H1 (cell line): ENCODE data around the gene SMLR1. TPM values are rescaled to one million over a fixed set of nuclear protein-coding genes. Genes with fewer than 3 reads are reported as not detected.

Source experiments
- CTCF ChIA-PET: fragments of 300-600 bp; sonication (Branson Sonifier 250); formaldehyde crosslinking; loops from one replicate; lab custom pipeline; 2021; ENCODE audit not compliant: partially characterized antibody; lab: Charles Lee
- POLR2A ChIA-PET: fragments of 300-600 bp; sonication (Branson Sonifier 250); formaldehyde crosslinking; loops from one replicate; lab custom pipeline; 2021; ENCODE audit warnings: inconsistent platforms; ENCODE audit not compliant: partially characterized antibody; lab: Charles Lee
- DNase-seq, 2 experiments: peaks; one replicate each; pipeline versions ENCODE4 v3.0.0 to v3.0.0-alpha.2; 2010 to 2022; ENCODE audit warnings: low spot score in 2 of 2, low read depth in 1 of 2, mixed read lengths in 1 of 2
- FAIRE-seq: peaks from 2 replicates; lab custom pipeline; 2011; peaks lifted over from hg19 to GRCh38; lab: Jason Lieb, UNC
- H2AFZ ChIP-seq: 2 replicates; pipeline ENCODE4 v1.8.1; 2012; ENCODE audit warnings: low read length, inconsistent platforms
- H2AK5ac ChIP-seq: 2 replicates; pipeline ENCODE4 v1.6.1; 2013; ENCODE audit warnings: low read depth, low read length
- H2BK120ac ChIP-seq: replicated peaks from 2 replicates; pipeline ENCODE3; 2013; ENCODE audit warnings: low read depth, low read length, inconsistent platforms
- H2BK12ac ChIP-seq: 2 replicates; pipeline ENCODE4 v1.6.1; 2013; ENCODE audit warnings: low read depth, low read length
- H2BK15ac ChIP-seq: 2 replicates; pipeline ENCODE4 v1.6.1; 2013; ENCODE audit warnings: low read length
- H2BK20ac ChIP-seq: 2 replicates; pipeline ENCODE4 v1.6.1; 2013; ENCODE audit warnings: low read length
- H2BK5ac ChIP-seq: 2 replicates; pipeline ENCODE4 v1.6.1; 2013; ENCODE audit warnings: low read depth, low read length
- H3K14ac ChIP-seq: 2 replicates; pipeline ENCODE4 v1.6.1; 2013; ENCODE audit warnings: inconsistent platforms; ENCODE audit not compliant: insufficient read length
- H3K18ac ChIP-seq: 2 replicates; pipeline ENCODE4 v1.6.1; 2013; ENCODE audit warnings: low read length; ENCODE audit errors: extremely low read depth
- H3K23ac ChIP-seq: 2 replicates; pipeline ENCODE4 v1.6.1; 2013; ENCODE audit warnings: inconsistent platforms; ENCODE audit not compliant: insufficient read length
- H3K23me2 ChIP-seq: 2 replicates; pipeline ENCODE4 v1.6.1; 2013; ENCODE audit warnings: low read depth, low read length
- H3K27ac ChIP-seq: 2 replicates; pipeline ENCODE4 v1.6.1; 2011; ENCODE audit warnings: low read depth, low read length, inconsistent platforms
- H3K27me3 ChIP-seq, 4 experiments: replicated peaks in 1 of 4; 1 replicate in 1 of 4; 2 replicates in 3 of 4; pipeline versions ENCODE4 v1.6.1 to v1.8.1; 2011 to 2013; ENCODE audit warnings: low read length in 3 of 4, mild to moderate bottlenecking in 3 of 4, inconsistent platforms in 2 of 4, mixed read lengths in 2 of 4, moderate library complexity in 1 of 4; ENCODE audit not compliant: control insufficient read depth in 3 of 4, insufficient read depth in 3 of 4; ENCODE audit errors: extremely low read depth in 1 of 4
- H3K36me3 ChIP-seq, 4 experiments: 2 replicates each; pipeline versions ENCODE4 v1.6.1 to v1.8.1; 2011 to 2013; ENCODE audit warnings: mild to moderate bottlenecking in 4 of 4, low read length in 3 of 4, moderate library complexity in 2 of 4, control low read depth in 1 of 4, inconsistent platforms in 1 of 4; ENCODE audit not compliant: insufficient read depth in 4 of 4, control insufficient read depth in 2 of 4
- H3K4ac ChIP-seq: replicated peaks from 2 replicates; pipeline ENCODE3; 2013; ENCODE audit warnings: low read length, low read depth, mixed read lengths, inconsistent platforms; ENCODE audit not compliant: insufficient read length
- H3K4me1 ChIP-seq, 4 experiments: replicated peaks in 1 of 4; 1 replicate in 1 of 4; 2 replicates in 3 of 4; pipeline versions ENCODE4 v1.6.1 to v1.8.1; 2011 to 2013; ENCODE audit warnings: low read length in 3 of 4, inconsistent platforms in 2 of 4, mixed read lengths in 1 of 4; ENCODE audit not compliant: insufficient read depth in 4 of 4, control insufficient read depth in 3 of 4
- H3K4me2 ChIP-seq, 2 experiments: 2 replicates each; pipeline versions ENCODE4 v1.6.1 to v1.8.1; 2011 to 2013; ENCODE audit warnings: low read depth in 2 of 2, low read length in 2 of 2, control low read depth in 1 of 2, inconsistent platforms in 1 of 2, mild to moderate bottlenecking in 1 of 2; ENCODE audit not compliant: insufficient read depth in 1 of 2
- H3K4me3 ChIP-seq, 4 experiments: fragments of 200-600, 300-600 bp in 1 of 4; sonication (generic), shearing (Covaris generic), sonication (Bioruptor Twin) in 1 of 4; 2 replicates each; pipeline versions ENCODE4 v1.5.1 to v1.8.1; 2011 to 2016; ENCODE audit warnings: low read length in 4 of 4, low read depth in 3 of 4, control low read depth in 2 of 4, inconsistent platforms in 2 of 4, mild to moderate bottlenecking in 2 of 4, mixed read lengths in 1 of 4, moderate library complexity in 1 of 4; ENCODE audit not compliant: insufficient read depth in 2 of 4; ENCODE audit errors: extremely low read depth in 1 of 4
- H3K56ac ChIP-seq: replicated peaks from 2 replicates; pipeline ENCODE3; 2013; ENCODE audit warnings: low read depth, mild to moderate bottlenecking, mixed read lengths, low read length, inconsistent platforms; ENCODE audit not compliant: insufficient read length
- H3K79me1 ChIP-seq: 2 replicates; pipeline ENCODE4 v1.6.1; 2013; ENCODE audit warnings: low read depth, low read length, control low read depth
- H3K79me2 ChIP-seq, 2 experiments: 2 replicates each; pipeline versions ENCODE4 v1.6.1 to v1.8.1; 2012 to 2013; ENCODE audit warnings: low read length in 2 of 2, mild to moderate bottlenecking in 2 of 2, inconsistent platforms in 1 of 2; ENCODE audit not compliant: insufficient read depth in 2 of 2, control insufficient read depth in 1 of 2
- H3K9ac ChIP-seq, 4 experiments: replicated peaks in 1 of 4; 1 replicate in 1 of 4; 2 replicates in 3 of 4; pipeline versions ENCODE4 v1.6.1 to v1.8.1; 2011 to 2013; ENCODE audit warnings: low read depth in 3 of 4, low read length in 3 of 4, control low read depth in 2 of 4, mild to moderate bottlenecking in 2 of 4, moderate library complexity in 2 of 4, inconsistent platforms in 1 of 4; ENCODE audit errors: extremely low read depth in 1 of 4
- H3K9me3 ChIP-seq, 2 experiments: 2 replicates each; pipeline versions ENCODE4 v1.6.1 to v1.8.1; 2012 to 2013; ENCODE audit warnings: mild to moderate bottlenecking in 2 of 2, moderate library complexity in 2 of 2, control low read depth in 1 of 2, inconsistent platforms in 1 of 2, low read depth in 1 of 2, low read length in 1 of 2, mixed read lengths in 1 of 2; ENCODE audit not compliant: insufficient read depth in 2 of 2
- H4K20me1 ChIP-seq, 2 experiments: replicated peaks in 1 of 2; 2 replicates each; pipeline versions ENCODE3 to v1.8.1; 2011 to 2013; ENCODE audit warnings: inconsistent platforms in 2 of 2, low read length in 2 of 2, mild to moderate bottlenecking in 1 of 2; ENCODE audit not compliant: insufficient read depth in 2 of 2, control insufficient read depth in 1 of 2
- H4K5ac ChIP-seq: 2 replicates; pipeline ENCODE4 v1.6.1; 2013; ENCODE audit warnings: low read length, low read depth, mixed read lengths, inconsistent platforms; ENCODE audit not compliant: insufficient read length
- H4K8ac ChIP-seq: 2 replicates; pipeline ENCODE4 v1.8.0; 2013; ENCODE audit warnings: mild to moderate bottlenecking, moderate library complexity, low read length, inconsistent platforms; ENCODE audit not compliant: insufficient read depth; ENCODE audit errors: extremely low read depth
- H4K91ac ChIP-seq: replicated peaks from 2 replicates; pipeline ENCODE3; 2013; ENCODE audit warnings: low read length, mixed read lengths, inconsistent platforms; ENCODE audit not compliant: insufficient read length
- CTCF ChIP-seq, 3 experiments: IDR thresholded peaks; 1 replicate in 2 of 3; 2 replicates in 1 of 3; pipeline versions ENCODE4 v1.5.1 to v1.6.1; 2011; ENCODE audit warnings: low read length in 3 of 3, mild to moderate bottlenecking in 3 of 3, inconsistent platforms in 2 of 3, low read depth in 1 of 3, moderate library complexity in 1 of 3; ENCODE audit not compliant: insufficient read depth in 1 of 3; ENCODE audit errors: control extremely low read depth in 1 of 3
- JUND ChIP-seq: IDR thresholded peaks from 2 replicates; pipeline ENCODE4 v1.6.1; 2011; ENCODE audit warnings: mild to moderate bottlenecking, improper control_type of control experiment, low read length
- RAD21 ChIP-seq, 2 experiments: IDR thresholded peaks in 1 of 2; conservative IDR thresholded peaks in 1 of 2; 2 replicates each; pipeline ENCODE4 v1.6.1; 2011; ENCODE audit warnings: low read depth in 2 of 2, low read length in 2 of 2, improper control_type of control experiment in 1 of 2, inconsistent platforms in 1 of 2, mild to moderate bottlenecking in 1 of 2, moderate library complexity in 1 of 2
- SAP30 ChIP-seq: fragments of 300-600 bp; sonication (generic); IDR thresholded peaks from 2 replicates; pipeline ENCODE4 v1.7.1; 2012; ENCODE audit warnings: low read length, moderate library complexity, mild to moderate bottlenecking, inconsistent platforms; ENCODE audit not compliant: insufficient read depth, insufficient replicate concordance
- TBP ChIP-seq: IDR thresholded peaks from 2 replicates; pipeline ENCODE4 v1.6.1; 2011; ENCODE audit warnings: low read depth, low read length, improper control_type of control experiment
- WGBS, 2 experiments: shearing (Covaris generic) in 1 of 2; methylation state at CpG; one replicate each; pipeline versions ENCODE4 v1.1.6 to v1.1.7; 2013 to 2015; ENCODE audit warnings: low lambda C conversion rate in 2 of 2, mixed read lengths in 2 of 2, inconsistent platforms in 1 of 2, low coverage in 1 of 2, missing lambda C conversion rate in 1 of 2; ENCODE audit not compliant: insufficient replicate concordance in 2 of 2, insufficient coverage in 1 of 2, insufficient read length in 1 of 2; ENCODE audit errors: extremely low coverage in 1 of 2, missing lambda C conversion rate in 1 of 2; 5-methylcytosine and 5-hydroxymethylcytosine counted together
- polyA plus RNA-seq, 7 experiments: library from polyadenylated mRNA; depleted of rRNA in 3 of 7; stranded (reverse) in 5 of 7; unstranded in 2 of 7; fragments of >200 nt in 5 of 7; fragments of 200-250 nt in 2 of 7; gene quantifications; 1 replicate in 5 of 7; 2 replicates in 1 of 7; 4 replicates in 1 of 7; pipeline versions ENCODE4 v1.2.1 to v1.2.3, GENCODE V29; 2011 to 2013; ENCODE audit warnings: missing spikeins in 2 of 7, mixed read lengths in 2 of 7
- total RNA-seq: library from RNA; stranded (reverse); fragmentation: NEBNext Ultra II Directional; extraction: Animal tissue kit (Norgen Biotek cat#: 25700); gene quantifications from 2 replicates; pipeline ENCODE4 v1.2.1, GENCODE V29; 2021

The SMLR1 gene
- total and polyA plus RNA-seq, 2 of the 8 experiments (the other 6 are each of a cell fraction or from before 2014, with no cell fraction given): not detected

- CTCF ChIA-PET: interaction anchor here (0.6 to 3.5 kb wide), 23 partner anchors 8 to 1147 kb away, joined by 3 to 25 read pairs (median 4); no protein-coding TSS in a partner anchor
- Histone ChIP-seq H3K36me3 (no peaks in the 10 kb centered on the region), H3K4me2 (no peak overlapping the region), H2BK120ac (no peak overlapping the region), H2BK15ac (no peak overlapping the region), H3K4me3 (no peak overlapping the region), H2BK12ac (no peak overlapping the region), H2BK5ac (no peak overlapping the region), H3K27ac (no peak overlapping the region), H4K8ac (no peak overlapping the region), H4K5ac (no peak overlapping the region), H3K23ac (no peak overlapping the region), H3K27me3 (no peaks in the 10 kb centered on the region), H3K4me1 (no peaks in the 10 kb centered on the region; a peak in 1 of 7 replicates), H4K20me1 (no peaks in the 10 kb centered on the region), H3K14ac (no peak overlapping the region), H4K91ac (no peak overlapping the region), H3K9ac (no peak overlapping the region), H2BK20ac (no peak overlapping the region), H3K9me3 (no peaks in the 10 kb centered on the region), H3K79me2 (no peaks in the 10 kb centered on the region), H3K4ac (no peak overlapping the region), H3K23me2 (no peaks in the 10 kb centered on the region), H3K56ac (no peak overlapping the region), H2AFZ (no peak overlapping the region), H3K79me1 (no peaks in the 10 kb centered on the region), H3K18ac (no peak overlapping the region), H2AK5ac (no peak overlapping the region)
- FAIRE-seq (peak; percentile 90), DNase-seq (peak in 1 of 2 experiments; percentile 85)
- TF ChIP-seq CTCF (IDR thresholded peaks at IDR 0.05; ENCODE audit: control extremely low read depth in 1 of 3, insufficient read depth in 1 of 3, low read depth in 1 of 3, low read length in 3 of 3) (peak; percentile 65 to 90 (median 80)), SAP30 (no peak), TBP (no peak), JUND (no peak), RAD21 (IDR thresholded peaks at IDR 0.05 in 1 of 2, conservative IDR thresholded peaks at IDR 0.05 in 1 of 2; ENCODE audit: low read depth in 2 of 2, low read length in 2 of 2) (peak; percentile 66 to 70; a peak in 3 of 4 replicates)
- WGBS, 2 experiments: 55% methylated on average over 8 of the region's 8 CpGs; no CpG with 5 or more reads in 1 of the 2 experiments
- POLR2A ChIA-PET: no interaction called here
Measured at GRCh38 chr6:130872250-130873095, 45.3 kb downstream of the SMLR1 start.
